ENCODE data around the gene CNTN2.

Gene CNTN2

GRCh38 chr1:205073511-205073910 lies 30.5 kb downstream of the CNTN2 start:
- WGBS, result 94% methylated on average over 12 of the region's 12 CpGs
- H3K9ac ChIP-seq (ENCODE audit: low read depth, low read length), result no peak overlapping the region
- H3K4me3 ChIP-seq (ENCODE audit: low read length), result no peak overlapping the region
- H3K27ac ChIP-seq (ENCODE audit: low read depth, low read length), result no peak overlapping the region
- H3K36me3 ChIP-seq (ENCODE audit: insufficient read depth, low read length), result no peaks in the 10 kb centered on the region
- no peaks in the 10 kb centered on the region for H3K27me3 ChIP-seq (ENCODE audit: insufficient read depth, low read length)
- H3K4me1 ChIP-seq (ENCODE audit: insufficient read depth, low read length), result no peaks in the 10 kb centered on the region
- H3K9me3 ChIP-seq (ENCODE audit: insufficient read depth, low read depth, low read length), result no peaks in the 10 kb centered on the region

- no peak overlapping the region for H3K9ac ChIP-seq (ENCODE audit: low read depth, low read length)
- no peaks in the 10 kb centered on the region for H3K4me1 ChIP-seq (ENCODE audit: insufficient read depth, low read length)
- no peak overlapping the region for H3K4me3 ChIP-seq (ENCODE audit: low read length)
- no peaks in the 10 kb centered on the region for H3K27me3 ChIP-seq (ENCODE audit: insufficient read depth, low read length)
- no peak overlapping the region for H3K27ac ChIP-seq (ENCODE audit: low read depth, low read length)
- H3K36me3 ChIP-seq (ENCODE audit: insufficient read depth, low read length), result no peaks in the 10 kb centered on the region
- no peaks in the 10 kb centered on the region for H3K9me3 ChIP-seq (ENCODE audit: insufficient read depth, low read depth, low read length)
- 92% methylated on average over 11 of the region's 11 CpGs for WGBS
Observed at GRCh38 chr1:205074084-205074483, 31.1 kb downstream of the CNTN2 start.

- Histone ChIP-seq H3K9me3 (ENCODE audit: insufficient read depth, low read depth, low read length) (no peaks in the 10 kb centered on the region), H3K27ac (ENCODE audit: low read depth, low read length) (no peak overlapping the region), H3K36me3 (ENCODE audit: insufficient read depth, low read length) (no peaks in the 10 kb centered on the region), H3K4me3 (ENCODE audit: low read length) (no peak overlapping the region), H3K4me1 (ENCODE audit: insufficient read depth, low read length) (no peaks in the 10 kb centered on the region), H3K27me3 (ENCODE audit: insufficient read depth, low read length) (no peaks in the 10 kb centered on the region), H3K9ac (ENCODE audit: low read depth, low read length) (no peak overlapping the region)
- WGBS, result 85% methylated on average over 7 of the region's 7 CpGs
Observed at GRCh38 chr1:205074513-205074912, 31.5 kb downstream of the CNTN2 start.

GRCh38 chr1:205075642-205076155 lies 32.7 kb downstream of the CNTN2 start:
- no peaks in the 10 kb centered on the region for H3K27me3 ChIP-seq (ENCODE audit: insufficient read depth, low read length)
- H3K36me3 ChIP-seq (ENCODE audit: insufficient read depth, low read length), result no peaks in the 10 kb centered on the region
- H3K4me1 ChIP-seq (ENCODE audit: insufficient read depth, low read length), result no peaks in the 10 kb centered on the region
- H3K9ac ChIP-seq (ENCODE audit: low read depth, low read length), result no peak overlapping the region
- no peak overlapping the region for H3K27ac ChIP-seq (ENCODE audit: low read depth, low read length)
- 70% methylated on average over 7 of the region's 7 CpGs for WGBS
- H3K4me3 ChIP-seq (ENCODE audit: low read length), result no peak overlapping the region
- H3K9me3 ChIP-seq (ENCODE audit: insufficient read depth, low read depth, low read length), result no peaks in the 10 kb centered on the region

- WGBS, result 91% methylated on average over 4 of the region's 4 CpGs
- Histone ChIP-seq H3K27me3 (ENCODE audit: insufficient read depth, low read length) (no peaks in the 10 kb centered on the region), H3K27ac (ENCODE audit: low read depth, low read length) (no peak overlapping the region), H3K4me3 (ENCODE audit: low read length) (no peak overlapping the region), H3K9ac (ENCODE audit: low read depth, low read length) (no peak overlapping the region), H3K36me3 (ENCODE audit: insufficient read depth, low read length) (no peaks in the 10 kb centered on the region), H3K4me1 (ENCODE audit: insufficient read depth, low read length) (no peaks in the 10 kb centered on the region), H3K9me3 (ENCODE audit: insufficient read depth, low read depth, low read length) (no peaks in the 10 kb centered on the region)
Observed at GRCh38 chr1:205076245-205076761, 33.3 kb downstream of the CNTN2 start.

GRCh38 chr1:205077158-205077933 lies 34.3 kb downstream of the CNTN2 start:
- H3K4me3 ChIP-seq (ENCODE audit: low read length), result no peak overlapping the region
- no peaks in the 10 kb centered on the region for H3K36me3 ChIP-seq (ENCODE audit: insufficient read depth, low read length)
- H3K9ac ChIP-seq (ENCODE audit: low read depth, low read length), result no peak overlapping the region
- H3K27me3 ChIP-seq (ENCODE audit: insufficient read depth, low read length), result no peaks in the 10 kb centered on the region
- H3K9me3 ChIP-seq (ENCODE audit: insufficient read depth, low read depth, low read length), result no peaks in the 10 kb centered on the region
- H3K27ac ChIP-seq (ENCODE audit: low read depth, low read length), result no peak overlapping the region
- WGBS, result 91% methylated on average over 7 of the region's 7 CpGs
- no peaks in the 10 kb centered on the region for H3K4me1 ChIP-seq (ENCODE audit: insufficient read depth, low read length)

GRCh38 chr1:205077934-205078311 lies 34.9 kb downstream of the CNTN2 start:
- H3K27ac ChIP-seq (ENCODE audit: low read depth, low read length), result no peak overlapping the region
- H3K4me1 ChIP-seq (ENCODE audit: insufficient read depth, low read length), result no peaks in the 10 kb centered on the region; the same call in 1 of the 2 replicates
- H3K9me3 ChIP-seq (ENCODE audit: insufficient read depth, low read depth, low read length), result no peaks in the 10 kb centered on the region
- H3K36me3 ChIP-seq (ENCODE audit: insufficient read depth, low read length), result no peaks in the 10 kb centered on the region
- H3K27me3 ChIP-seq (ENCODE audit: insufficient read depth, low read length), result no peaks in the 10 kb centered on the region
- no CpG with 5 or more reads among the region's 1 CpG for WGBS
- no peak overlapping the region for H3K9ac ChIP-seq (ENCODE audit: low read depth, low read length)
- no peak overlapping the region for H3K4me3 ChIP-seq (ENCODE audit: low read length)

- H3K36me3 ChIP-seq (ENCODE audit: insufficient read depth, low read length), result peaks cover 36% of the 10 kb centered on the region
- H3K9ac ChIP-seq (ENCODE audit: low read depth, low read length), result no peak overlapping the region
- H3K9me3 ChIP-seq (ENCODE audit: insufficient read depth, low read depth, low read length), result no peaks in the 10 kb centered on the region
- WGBS, result 87% methylated on average over 4 of the region's 4 CpGs
- H3K27me3 ChIP-seq (ENCODE audit: insufficient read depth, low read length), result no peaks in the 10 kb centered on the region
- no peak overlapping the region for H3K4me3 ChIP-seq (ENCODE audit: low read length)
- no peaks in the 10 kb centered on the region; the same call in 1 of the 2 replicates for H3K4me1 ChIP-seq (ENCODE audit: insufficient read depth, low read length)
- no peak overlapping the region for H3K27ac ChIP-seq (ENCODE audit: low read depth, low read length)
Observed at GRCh38 chr1:205082431-205082830, 39.4 kb downstream of the CNTN2 start.

- Histone ChIP-seq H3K9me3 (ENCODE audit: insufficient read depth, low read depth, low read length) (no peaks in the 10 kb centered on the region), H3K4me1 (ENCODE audit: insufficient read depth, low read length) (no peaks in the 10 kb centered on the region; the same call in 1 of the 2 replicates), H3K36me3 (ENCODE audit: insufficient read depth, low read length) (peaks cover 55% of the 10 kb centered on the region), H3K4me3 (ENCODE audit: low read length) (no peak within 1 kb of the TSS), H3K9ac (ENCODE audit: low read depth, low read length) (no peak within 1 kb of the TSS), H3K27me3 (ENCODE audit: insufficient read depth, low read length) (no peaks in the 10 kb centered on the region), H3K27ac (ENCODE audit: low read depth, low read length) (no peak within 1 kb of the TSS)
- WGBS, result 90% methylated on average over 2 of the region's 2 CpGs
Observed at GRCh38 chr1:205084360-205084759, 41.3 kb downstream of the CNTN2 start, which contains the start of gene TMEM81. Gene TMEM81, minus strand, starts transcription at chr1:205084460. Its CDS starts 140 bp downstream, at chr1:205084320.

- no peak overlapping the region for H3K27ac ChIP-seq (ENCODE audit: low read depth, low read length)
- WGBS, result 86% methylated on average over 2 of the region's 3 CpGs
- no peaks in the 10 kb centered on the region for H3K27me3 ChIP-seq (ENCODE audit: insufficient read depth, low read length)
- H3K4me1 ChIP-seq (ENCODE audit: insufficient read depth, low read length), result no peaks in the 10 kb centered on the region
- H3K36me3 ChIP-seq (ENCODE audit: insufficient read depth, low read length), result peaks cover 90% of the 10 kb centered on the region
- H3K4me3 ChIP-seq (ENCODE audit: low read length), result no peak overlapping the region
- no peak overlapping the region for H3K9ac ChIP-seq (ENCODE audit: low read depth, low read length)
- H3K9me3 ChIP-seq (ENCODE audit: insufficient read depth, low read depth, low read length), result no peaks in the 10 kb centered on the region
Observed at GRCh38 chr1:205088341-205088740, 45.3 kb downstream of the CNTN2 start.

- Histone ChIP-seq H3K36me3 (ENCODE audit: insufficient read depth, low read length) (peaks cover 93% of the 10 kb centered on the region), H3K27ac (ENCODE audit: low read depth, low read length) (no peak overlapping the region), H3K9ac (ENCODE audit: low read depth, low read length) (no peak overlapping the region), H3K4me3 (ENCODE audit: low read length) (no peak overlapping the region), H3K9me3 (ENCODE audit: insufficient read depth, low read depth, low read length) (no peaks in the 10 kb centered on the region), H3K27me3 (ENCODE audit: insufficient read depth, low read length) (no peaks in the 10 kb centered on the region), H3K4me1 (ENCODE audit: insufficient read depth, low read length) (no peaks in the 10 kb centered on the region)
- WGBS, result 93% methylated on average over 4 of the region's 4 CpGs
Observed at GRCh38 chr1:205091043-205091740, 48.2 kb downstream of the CNTN2 start.

Measured in HUES64 (cell line).